Kidney (tissue), 14 donors: ENCODE data around the gene ATP8B1. TPM values are rescaled to one million over a fixed set of nuclear protein-coding genes. Genes with fewer than 3 reads are reported as not detected.

Experiments used
- DNase-seq, 5 donors: peaks; one replicate each; pipeline ENCODE4 v3.0.0-alpha.2; 2013 to 2020
- FAIRE-seq: peaks from 2 replicates; lab custom pipeline; 2012; peaks lifted over from hg19 to GRCh38; lab: Jason Lieb, UNC
- H3K27ac ChIP-seq, 2 donors: one replicate each; pipeline ENCODE4 v1.7.0; 2013; ENCODE audit warnings: low read depth in 2 of 2, low read length in 2 of 2, inconsistent platforms in 1 of 2
- H3K27me3 ChIP-seq: one replicate; pipeline ENCODE4 v1.7.1; 2013; ENCODE audit warnings: low read length, inconsistent platforms; ENCODE audit not compliant: control insufficient read depth, insufficient read depth
- H3K36me3 ChIP-seq, 3 donors: one replicate each; pipeline versions ENCODE4 v1.7.0 to v1.7.1; 2013; ENCODE audit warnings: low read length in 3 of 3, control low read depth in 1 of 3, inconsistent platforms in 1 of 3; ENCODE audit not compliant: insufficient read depth in 3 of 3, control insufficient read depth in 2 of 3
- H3K4me1 ChIP-seq, 3 donors: one replicate each; pipeline versions ENCODE4 v1.7.0 to v1.7.1; 2013; ENCODE audit warnings: low read length in 3 of 3, inconsistent platforms in 1 of 3, low read depth in 1 of 3; ENCODE audit not compliant: control insufficient read depth in 2 of 3, insufficient read depth in 2 of 3
- H3K4me3 ChIP-seq, 3 donors: one replicate each; pipeline versions ENCODE4 v1.7.0 to v1.8.1; 2013; ENCODE audit warnings: low read length in 3 of 3, control low read depth in 1 of 3, inconsistent platforms in 1 of 3
- H3K9ac ChIP-seq, 3 donors: one replicate each; pipeline versions ENCODE4 v1.7.0 to v1.7.1; 2013; ENCODE audit warnings: low read length in 3 of 3, control low read depth in 1 of 3, inconsistent platforms in 1 of 3
- H3K9me3 ChIP-seq, 3 donors: one replicate each; pipeline versions ENCODE4 v1.7.0 to v1.7.1; 2013; ENCODE audit warnings: low read length in 3 of 3, control low read depth in 1 of 3, inconsistent platforms in 1 of 3; ENCODE audit not compliant: control insufficient read depth in 2 of 3, insufficient read depth in 1 of 3
- intact Hi-C: fragments of 100-400 bp; cut with DNase I; formaldehyde crosslinking; loops from one replicate; pipeline ENCODE4 v1.11.1; 2022
- polyA plus RNA-seq: library from polyadenylated mRNA; stranded (reverse); fragments of 350-450 nt; fragmentation: Illumina TruSeq; extraction: RNeasy Lipid Tissue Mini Kit (QIAGEN cat#74804); gene quantifications from one replicate; pipeline ENCODE4 v1.2.3, GENCODE V29; 2014; ENCODE audit warnings: low read depth, low replicate concordance; ENCODE audit not compliant: insufficient read depth
- total RNA-seq: library from RNA; stranded (reverse); fragmentation: NEBNext Ultra II Directional; extraction: Animal tissue kit (Norgen Biotek cat#: 25700); gene quantifications from one replicate; pipeline ENCODE4 v1.2.1, GENCODE V29; 2021
- TF ChIP-seq, protein P1 (sequence below): IDR thresholded peaks from 3 replicates; pipeline ENCODE4 v1.5.1; 2012; ENCODE audit warnings: mild to moderate bottlenecking, moderate library complexity, borderline replicate concordance; ENCODE audit not compliant: insufficient read depth; ENCODE audit errors: extremely low read depth
- donor health status: control.
- donor health status: control.
- donor health status: control.
- donor health status: control.
- donor health status: control.
- donor health status: DM: yes; HTN: yes; CAD: no.
- donor health status: Normal renal cell carcinoma (clear cell type).

ATP8B1 gene
- total and polyA plus RNA-seq, 2 donors from 2014 or later: 5.2 to 40.8 TPM

DNA sequence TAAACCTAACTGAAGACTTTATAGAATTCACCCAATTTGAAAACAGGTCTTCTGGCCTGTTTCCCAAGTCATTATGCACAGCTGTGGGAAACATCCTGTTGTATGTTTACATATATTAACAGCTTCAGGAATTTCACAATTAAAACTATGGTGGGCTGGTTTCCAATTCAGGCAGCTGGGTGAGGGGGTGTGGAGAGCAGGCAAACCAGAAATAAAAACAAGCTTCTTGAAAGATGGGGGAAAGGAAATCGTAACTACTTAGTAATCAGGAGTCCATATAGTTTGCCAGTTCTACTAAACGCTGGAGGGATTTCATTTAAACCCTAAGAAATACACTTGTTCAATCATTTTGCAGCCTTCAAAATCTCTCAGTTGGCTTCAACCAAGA, 22.8 kb downstream of the ATP8B1 start:
- intact Hi-C loops: no loop called here

DNA sequence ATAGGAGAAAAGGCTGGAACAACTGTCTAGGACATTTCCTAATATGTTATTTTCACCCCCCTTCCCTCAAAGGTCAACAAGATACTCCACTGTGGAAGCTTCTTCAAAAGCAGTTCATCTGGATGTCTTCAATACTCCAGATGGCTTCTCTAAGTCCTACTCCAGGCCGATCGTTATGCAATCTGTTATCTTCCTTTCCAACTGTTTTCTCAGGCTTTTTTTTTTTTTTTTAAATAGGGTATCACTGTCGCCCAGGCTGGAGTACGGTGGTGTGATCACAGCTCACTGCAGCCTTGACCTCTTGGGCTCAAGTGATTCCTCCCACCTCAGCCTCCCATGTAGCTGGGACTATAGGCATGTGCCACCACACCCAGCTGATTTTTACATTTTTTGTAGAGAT, 26.3 kb downstream of the ATP8B1 start:
- H3K4me1 ChIP-seq: peaks cover 0 to 6% (median 4%) of the 10 kb centered on the region in 3 donors
- DNase-seq (no peak), FAIRE-seq (no peak)
- H3K27me3 ChIP-seq: no peaks in the 10 kb centered on the region
- H3K27ac ChIP-seq: peak overlapping the region in 1 of 2 donors; percentile 27
- no peaks in the 10 kb centered on the region for H3K36me3 ChIP-seq
- no peak overlapping the region for H3K4me3 ChIP-seq
- intact Hi-C loops: no loop called here
- no peak overlapping the region for H3K9ac ChIP-seq
- TF ChIP-seq, protein P1, sequence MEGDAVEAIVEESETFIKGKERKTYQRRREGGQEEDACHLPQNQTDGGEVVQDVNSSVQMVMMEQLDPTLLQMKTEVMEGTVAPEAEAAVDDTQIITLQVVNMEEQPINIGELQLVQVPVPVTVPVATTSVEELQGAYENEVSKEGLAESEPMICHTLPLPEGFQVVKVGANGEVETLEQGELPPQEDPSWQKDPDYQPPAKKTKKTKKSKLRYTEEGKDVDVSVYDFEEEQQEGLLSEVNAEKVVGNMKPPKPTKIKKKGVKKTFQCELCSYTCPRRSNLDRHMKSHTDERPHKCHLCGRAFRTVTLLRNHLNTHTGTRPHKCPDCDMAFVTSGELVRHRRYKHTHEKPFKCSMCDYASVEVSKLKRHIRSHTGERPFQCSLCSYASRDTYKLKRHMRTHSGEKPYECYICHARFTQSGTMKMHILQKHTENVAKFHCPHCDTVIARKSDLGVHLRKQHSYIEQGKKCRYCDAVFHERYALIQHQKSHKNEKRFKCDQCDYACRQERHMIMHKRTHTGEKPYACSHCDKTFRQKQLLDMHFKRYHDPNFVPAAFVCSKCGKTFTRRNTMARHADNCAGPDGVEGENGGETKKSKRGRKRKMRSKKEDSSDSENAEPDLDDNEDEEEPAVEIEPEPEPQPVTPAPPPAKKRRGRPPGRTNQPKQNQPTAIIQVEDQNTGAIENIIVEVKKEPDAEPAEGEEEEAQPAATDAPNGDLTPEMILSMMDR: no peak
- H3K9me3 ChIP-seq: no peaks in the 10 kb centered on the region

More for the DNA sequence above, 22.8 kb downstream of the ATP8B1 start:
- TF ChIP-seq, protein P1: no peak
- H3K27me3 ChIP-seq: no peaks in the 10 kb centered on the region
- no peaks in the 10 kb centered on the region for H3K9me3 ChIP-seq
- H3K4me3 ChIP-seq: no peak overlapping the region
- H3K4me1 ChIP-seq: peaks cover 9 to 11% (median 9%) of the 10 kb centered on the region in 3 donors
- DNase-seq (peak in 3 of 5 donors; percentile 62 to 88 (median 77)), FAIRE-seq (no peak)
- peak overlapping the region in 1 of 3 donors; percentile 7 for H3K9ac ChIP-seq
- H3K36me3 ChIP-seq: no peaks in the 10 kb centered on the region
- peak overlapping the region; percentile 43 to 76 for H3K27ac ChIP-seq

DNA sequence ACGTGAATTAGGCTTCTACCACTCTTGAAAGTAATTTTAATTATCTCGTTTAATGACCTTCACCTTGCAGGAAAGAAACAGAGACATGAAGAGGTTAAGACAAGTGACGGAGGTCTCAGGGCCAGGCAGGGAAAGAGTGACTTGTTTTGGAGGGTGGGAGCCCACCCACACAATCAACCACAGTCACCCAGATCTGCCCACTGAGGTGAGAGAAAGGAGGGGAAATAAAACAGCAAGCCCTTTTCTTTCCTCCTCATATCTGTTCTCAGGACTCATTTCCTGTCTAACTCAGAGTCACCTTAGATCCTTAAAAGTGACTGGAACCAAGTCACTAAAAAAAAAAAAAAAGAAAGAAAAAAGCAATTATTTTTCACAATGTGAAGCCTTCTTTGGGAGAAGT, 26.8 kb downstream of the ATP8B1 start:
- H3K27ac ChIP-seq: peak overlapping the region in 1 of 2 donors; percentile 27
- H3K9ac ChIP-seq: no peak overlapping the region

More for the DNA sequence above, 26.8 kb downstream of the ATP8B1 start:
- Histone ChIP-seq H3K9me3 (no peaks in the 10 kb centered on the region), H3K27me3 (no peaks in the 10 kb centered on the region), H3K4me3 (no peak overlapping the region), H3K36me3 (no peaks in the 10 kb centered on the region), H3K4me1 (peaks cover 0 to 4% (median 3%) of the 10 kb centered on the region in 3 donors)
- FAIRE-seq (no peak), DNase-seq (no peak)
- TF ChIP-seq, protein P1: no peak
- intact Hi-C loops: no loop called here
